ENCODE data around the gene WDR87.

WDR87 gene
- total RNA-seq: 0 to 0.28 (median 0) reads per million in 18 experiments

- DNase-seq: no peak
These were observed at the start of gene WDR87 for GRCh38 chr19:37905946-37906868. WDR87 (minus strand) TSS chr19:37906594; CDS start chr19:37898239, 8,355 bp downstream.

- DNase-seq: no peak
These were observed 49.6 kb upstream of the WDR87 start for GRCh38 chr19:37955986-37956385.

- DNase-seq: no peak
These were observed 48.1 kb upstream of the WDR87 start for GRCh38 chr19:37954421-37954874.

GRCh38 chr19:37953918-37954303 lies 47.5 kb upstream of the WDR87 start:
- DNase-seq: no peak

GRCh38 chr19:37953171-37953917 lies 47.0 kb upstream of the WDR87 start:
- no peak for DNase-seq

- no peak for DNase-seq
These were observed 45.4 kb upstream of the WDR87 start for GRCh38 chr19:37951816-37952210.

GRCh38 chr19:37950471-37951175 lies 44.2 kb upstream of the WDR87 start:
- no peak for DNase-seq

GRCh38 chr19:37948362-37948761 lies 42.0 kb upstream of the WDR87 start:
- no peak for DNase-seq

- no peak for DNase-seq
These were observed 41.4 kb upstream of the WDR87 start for GRCh38 chr19:37947778-37948177.

GRCh38 chr19:37946132-37946531 lies 39.7 kb upstream of the WDR87 start:
- no peak for DNase-seq

GRCh38 chr19:37943480-37943879 lies 37.1 kb upstream of the WDR87 start:
- no peak for DNase-seq

- no peak for DNase-seq
These were observed 36.1 kb upstream of the WDR87 start for GRCh38 chr19:37942516-37942902.

GRCh38 chr19:37941782-37942515 lies 35.6 kb upstream of the WDR87 start:
- no peak for DNase-seq

GRCh38 chr19:37938353-37938752 lies 32.0 kb upstream of the WDR87 start:
- DNase-seq: no peak

GRCh38 chr19:37936886-37937285 lies 30.5 kb upstream of the WDR87 start:
- no peak for DNase-seq

GRCh38 chr19:37936166-37936565 lies 29.8 kb upstream of the WDR87 start:
- no peak for DNase-seq

- no peak for DNase-seq
These were observed 28.9 kb upstream of the WDR87 start for GRCh38 chr19:37935341-37935740.

GRCh38 chr19:37933937-37934358 lies 27.6 kb upstream of the WDR87 start:
- DNase-seq: no peak

- peak; percentile 9 for DNase-seq
These were observed 26.9 kb upstream of the WDR87 start for GRCh38 chr19:37932985-37933936.

GRCh38 chr19:37931881-37932655 lies 25.7 kb upstream of the WDR87 start:
- DNase-seq: peak; percentile 33 to 66

Measured in inflammatory macrophage (primary cell).